Measurements from ENCODE around the gene NEO1.

Gene NEO1

DNA sequence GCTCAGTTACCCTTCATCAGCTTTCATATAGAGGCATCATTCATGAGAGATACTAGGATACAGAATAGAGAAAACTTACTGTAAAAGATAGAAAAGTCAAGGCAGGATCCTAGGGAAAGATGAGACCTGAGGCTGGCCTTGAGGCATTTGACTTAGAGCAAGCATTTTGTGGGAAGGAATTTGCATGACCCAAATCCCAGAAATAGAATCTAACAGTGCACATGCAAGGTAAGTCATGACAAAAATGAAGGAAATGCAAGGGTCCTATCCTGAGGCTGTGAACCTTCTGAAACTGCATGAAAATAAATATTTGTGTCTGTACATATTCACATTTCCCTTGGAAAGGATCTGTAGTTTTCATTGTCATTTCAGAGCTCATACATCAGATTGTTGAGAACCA is 194.2 kb downstream of the NEO1 start:
- no peak for DNase-seq (ENCODE audit: low read depth)
- TF ChIP-seq, protein P1, sequence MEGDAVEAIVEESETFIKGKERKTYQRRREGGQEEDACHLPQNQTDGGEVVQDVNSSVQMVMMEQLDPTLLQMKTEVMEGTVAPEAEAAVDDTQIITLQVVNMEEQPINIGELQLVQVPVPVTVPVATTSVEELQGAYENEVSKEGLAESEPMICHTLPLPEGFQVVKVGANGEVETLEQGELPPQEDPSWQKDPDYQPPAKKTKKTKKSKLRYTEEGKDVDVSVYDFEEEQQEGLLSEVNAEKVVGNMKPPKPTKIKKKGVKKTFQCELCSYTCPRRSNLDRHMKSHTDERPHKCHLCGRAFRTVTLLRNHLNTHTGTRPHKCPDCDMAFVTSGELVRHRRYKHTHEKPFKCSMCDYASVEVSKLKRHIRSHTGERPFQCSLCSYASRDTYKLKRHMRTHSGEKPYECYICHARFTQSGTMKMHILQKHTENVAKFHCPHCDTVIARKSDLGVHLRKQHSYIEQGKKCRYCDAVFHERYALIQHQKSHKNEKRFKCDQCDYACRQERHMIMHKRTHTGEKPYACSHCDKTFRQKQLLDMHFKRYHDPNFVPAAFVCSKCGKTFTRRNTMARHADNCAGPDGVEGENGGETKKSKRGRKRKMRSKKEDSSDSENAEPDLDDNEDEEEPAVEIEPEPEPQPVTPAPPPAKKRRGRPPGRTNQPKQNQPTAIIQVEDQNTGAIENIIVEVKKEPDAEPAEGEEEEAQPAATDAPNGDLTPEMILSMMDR (IDR thresholded peaks at IDR 0.05; ENCODE audit: low read length, missing control alignments), result no peak
- no peak overlapping the region for H3K4me3 ChIP-seq (replicated peaks; ENCODE audit: low read depth, low read length)

DNA sequence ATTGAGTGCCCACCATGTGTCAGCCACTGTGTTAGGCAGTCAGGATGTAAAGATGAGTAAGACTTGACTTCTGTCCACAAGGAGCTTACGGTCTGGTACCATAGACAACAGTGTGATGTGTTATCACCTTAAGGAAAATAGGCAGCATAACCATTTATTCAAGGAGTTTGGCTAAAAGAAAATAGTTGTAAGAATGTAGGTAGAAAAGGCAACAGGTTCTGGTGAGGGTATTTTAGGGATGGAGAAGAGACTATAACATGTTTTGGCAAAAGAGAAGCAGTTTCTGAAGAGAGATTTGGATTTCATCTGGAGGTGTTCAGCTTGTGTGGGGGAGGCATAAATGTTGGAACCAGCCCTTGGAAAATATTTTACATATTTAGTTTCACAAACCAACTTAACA is 194.6 kb downstream of the NEO1 start:
- TF ChIP-seq, protein P1 (IDR thresholded peaks at IDR 0.05; ENCODE audit: low read length, missing control alignments), result no peak
- H3K4me3 ChIP-seq (replicated peaks; ENCODE audit: low read depth, low read length), result no peak overlapping the region
- DNase-seq (ENCODE audit: low read depth), result no peak

DNA sequence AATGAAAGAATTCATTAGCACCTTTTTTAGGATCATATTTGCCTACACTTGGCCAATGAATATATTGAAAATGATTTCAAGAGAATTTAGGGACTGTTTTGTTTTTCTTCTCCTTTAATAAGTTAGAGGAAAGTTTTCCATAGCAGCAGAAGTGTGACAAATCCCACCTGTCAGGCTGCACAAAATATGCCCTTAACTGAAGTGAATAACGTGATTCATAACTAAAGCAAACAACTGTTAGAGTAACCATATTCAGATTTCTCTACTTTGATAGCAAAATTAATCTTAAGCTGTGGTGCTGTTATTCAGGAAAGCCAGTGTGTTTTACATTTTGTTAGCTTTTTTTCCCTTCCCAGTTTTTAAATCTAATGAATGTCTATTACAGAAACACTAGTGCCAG is 195.1 kb downstream of the NEO1 start:
- no peak overlapping the region for H3K4me3 ChIP-seq (replicated peaks; ENCODE audit: low read depth, low read length)
- DNase-seq (ENCODE audit: low read depth), result no peak
- TF ChIP-seq, protein P1 (IDR thresholded peaks at IDR 0.05; ENCODE audit: low read length, missing control alignments), result no peak

DNA sequence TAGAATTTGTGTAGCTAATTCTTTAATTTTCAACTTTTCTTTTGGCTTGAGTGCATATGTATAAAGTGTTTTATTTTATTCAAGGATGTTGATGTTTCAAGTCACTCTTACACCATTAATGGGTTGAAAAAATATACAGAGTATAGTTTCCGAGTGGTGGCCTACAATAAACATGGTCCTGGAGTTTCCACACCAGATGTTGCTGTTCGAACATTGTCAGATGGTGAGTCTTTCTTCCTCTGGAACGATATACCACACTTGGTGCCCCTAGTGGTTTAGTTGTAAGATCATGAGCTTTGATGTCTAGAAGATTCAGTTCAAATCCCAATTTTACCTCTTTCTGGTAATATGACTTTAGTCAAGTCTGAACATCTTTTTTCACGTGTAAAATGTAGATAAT is 197.2 kb downstream of the NEO1 start:
- TF ChIP-seq, protein P1 (IDR thresholded peaks at IDR 0.05; ENCODE audit: low read length, missing control alignments), result no peak
- no peak for DNase-seq (ENCODE audit: low read depth)
- H3K4me3 ChIP-seq (replicated peaks; ENCODE audit: low read depth, low read length), result no peak overlapping the region

DNA sequence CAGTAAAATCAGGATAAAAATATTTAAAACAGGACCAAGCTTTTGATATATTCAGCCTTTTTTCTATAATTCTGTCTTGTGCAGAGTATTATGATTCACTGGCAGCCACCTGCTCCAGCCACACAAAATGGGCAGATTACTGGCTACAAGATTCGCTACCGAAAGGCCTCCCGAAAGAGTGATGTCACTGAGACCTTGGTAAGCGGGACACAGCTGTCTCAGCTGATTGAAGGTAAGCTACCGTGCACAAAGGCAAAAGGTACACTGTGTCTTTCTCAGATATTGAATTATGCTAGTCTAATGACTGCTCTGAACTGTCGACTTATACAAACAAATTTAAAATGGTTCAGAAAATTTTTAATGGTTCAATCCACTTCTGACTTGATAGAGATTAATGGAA is 202.3 kb downstream of the NEO1 start:
- no peak overlapping the region for H3K4me3 ChIP-seq (replicated peaks; ENCODE audit: low read depth, low read length)
- TF ChIP-seq, protein P1 (IDR thresholded peaks at IDR 0.05; ENCODE audit: low read length, missing control alignments), result no peak
- DNase-seq (ENCODE audit: low read depth), result no peak

DNA sequence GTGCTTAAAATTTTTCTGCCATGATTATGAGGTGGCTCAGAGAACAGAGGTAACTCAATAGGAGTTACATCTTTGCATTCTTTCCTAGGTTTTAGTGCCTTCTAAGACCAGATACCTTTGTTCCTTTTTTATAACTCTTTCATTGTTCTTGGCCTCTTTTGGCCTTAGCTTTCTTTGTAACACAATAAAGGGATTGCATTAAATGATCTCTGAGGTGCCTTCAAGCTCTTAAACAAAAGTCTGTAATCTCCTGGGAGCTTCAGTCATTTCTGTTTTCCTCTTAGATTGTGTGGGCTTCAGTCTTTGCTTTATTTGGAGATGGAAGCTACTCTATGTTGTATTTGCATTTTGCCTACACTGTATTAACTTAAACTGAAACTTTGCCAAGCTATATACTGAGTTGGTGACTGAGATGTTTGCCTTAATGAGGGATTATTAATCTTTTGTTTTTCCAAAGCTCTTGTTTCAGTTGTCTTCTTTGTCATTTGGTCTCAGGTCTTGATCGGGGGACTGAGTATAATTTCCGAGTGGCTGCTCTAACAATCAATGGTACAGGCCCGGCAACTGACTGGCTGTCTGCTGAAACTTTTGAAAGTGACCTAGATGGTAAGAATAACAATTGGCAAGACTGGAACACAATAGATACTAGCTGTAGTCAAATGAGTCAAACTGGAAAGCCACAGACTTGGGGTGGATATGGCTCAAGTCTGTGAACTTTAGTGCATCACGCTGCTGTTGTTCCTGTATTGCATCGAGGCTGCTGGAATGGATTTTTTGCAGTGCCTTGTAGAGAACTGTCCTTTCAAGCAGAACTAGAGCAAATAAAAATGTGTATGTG is 206.2 kb downstream of the NEO1 start:
- TF ChIP-seq, protein P1 (IDR thresholded peaks at IDR 0.05; ENCODE audit: low read length, missing control alignments), result no peak
- no peak for DNase-seq (ENCODE audit: low read depth)
- no peak overlapping the region for H3K4me3 ChIP-seq (replicated peaks; ENCODE audit: low read depth, low read length)

DNA sequence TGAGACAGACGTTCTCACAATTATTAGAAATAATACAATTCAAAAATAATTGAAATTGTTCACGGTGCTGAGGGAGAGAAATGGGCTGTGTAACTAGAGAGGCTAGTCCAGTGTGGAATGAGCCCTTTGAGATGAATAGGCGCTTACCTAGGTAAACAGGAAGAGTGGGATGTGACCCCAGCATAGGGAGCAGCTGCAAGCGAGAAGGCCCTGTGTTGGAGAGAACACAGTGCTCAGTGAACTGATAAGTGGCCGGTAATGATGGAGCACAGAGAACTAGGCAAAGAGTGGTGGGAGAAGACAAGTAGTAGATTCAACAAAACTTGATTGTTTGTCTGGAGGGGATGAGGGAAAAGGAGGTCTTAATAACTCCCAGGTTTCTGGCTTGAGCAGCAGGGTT is 212.6 kb downstream of the NEO1 start:
- no peak for DNase-seq (ENCODE audit: low read depth)
- TF ChIP-seq, protein P1 (IDR thresholded peaks at IDR 0.05; ENCODE audit: low read length, missing control alignments), result no peak
- H3K4me3 ChIP-seq (replicated peaks; ENCODE audit: low read depth, low read length), result no peak overlapping the region

Measured in fibroblast of pulmonary artery (primary cell).